GM21423 (cell line): ENCODE data around the gene KRTAP10-10.
"Not testable (repeated sequence)": the region's sequence is repeated elsewhere in the genome, so short reads cannot be mapped to it uniquely, and the experiment has no call there.

Source experiments
- ATAC-seq: cut with Tn5 transposase; IDR thresholded peaks from one replicate; pipeline ENCODE4 v1.9.1; 2021; ENCODE audit warnings: mild to moderate bottlenecking, moderate library complexity; ENCODE audit not compliant: unreplicated experiment

Gene KRTAP10-10

DNA sequence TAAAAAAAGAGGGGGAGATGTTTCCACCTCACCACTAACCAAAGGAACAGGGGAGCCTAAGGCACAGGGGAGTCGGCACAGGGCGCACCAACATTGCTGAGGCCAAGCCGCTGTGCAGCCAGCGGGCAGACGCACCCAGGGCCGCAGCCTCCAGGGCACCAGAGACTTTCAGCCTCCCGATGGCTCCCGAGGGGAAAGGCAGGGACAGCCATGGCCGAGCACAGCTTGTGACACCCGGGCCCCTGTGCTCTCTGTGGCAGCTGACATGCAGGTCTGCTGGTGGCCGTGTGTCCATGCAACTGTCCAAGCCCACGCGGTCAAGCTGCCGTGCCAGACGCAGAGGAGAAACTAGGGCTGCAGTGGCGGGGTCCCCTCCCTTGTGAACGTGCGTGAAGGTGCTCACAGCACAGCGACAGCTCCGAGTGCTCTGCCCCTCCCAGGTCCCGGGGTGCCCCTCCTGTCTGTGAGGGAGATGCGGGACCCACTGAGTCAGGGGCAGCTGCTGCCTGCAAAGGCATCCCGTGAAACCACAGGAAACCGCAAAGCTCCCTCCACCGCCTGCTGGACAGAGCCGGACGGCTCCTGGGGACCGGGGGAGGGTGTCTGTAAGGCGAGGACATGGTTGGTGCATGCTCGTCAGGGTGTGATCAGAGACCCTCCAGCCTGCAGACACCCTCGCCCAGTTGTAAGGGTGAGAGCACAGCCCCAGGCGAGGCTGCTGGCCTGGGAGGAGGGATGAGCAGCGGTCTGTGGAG is 11.6 kb downstream of the KRTAP10-10 start:
- ATAC-seq: no peak

- no peak for ATAC-seq
Measured at GRCh38 chr21:44649521-44650100, 12.5 kb downstream of the KRTAP10-10 start.

DNA sequence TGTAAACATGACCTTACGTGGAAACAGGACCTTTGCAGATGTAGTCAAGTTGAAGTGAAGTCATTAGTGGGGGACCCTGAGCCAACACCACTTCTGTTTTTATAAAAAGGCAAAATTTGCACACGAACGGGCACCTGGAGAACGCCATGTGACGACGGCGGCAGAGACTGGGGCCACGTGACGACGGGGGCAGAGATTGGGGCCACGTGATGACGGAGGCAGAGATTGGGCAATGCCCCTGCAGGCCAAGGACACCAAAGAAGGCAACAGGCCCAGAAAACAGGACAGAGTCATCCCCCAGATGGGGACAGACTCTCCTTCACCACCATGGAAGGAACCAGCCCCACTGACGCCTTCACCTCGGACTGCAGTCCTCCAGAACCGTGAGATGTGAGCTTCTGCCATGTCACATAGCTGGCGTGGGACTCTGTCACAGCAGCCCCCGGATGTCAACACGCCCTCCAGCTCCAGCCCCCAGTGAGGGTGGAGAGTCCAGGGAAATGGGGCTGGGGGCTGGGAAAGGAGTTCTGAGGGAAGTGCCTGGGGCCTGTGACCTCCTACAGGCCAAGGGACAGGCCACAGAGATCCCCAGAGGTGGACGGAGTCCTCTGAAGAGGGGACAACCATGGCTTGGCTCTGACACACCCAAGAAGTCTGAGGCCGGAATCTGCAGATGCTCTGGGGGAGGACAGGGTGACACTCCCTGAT is 13.3 kb downstream of the KRTAP10-10 start:
- no peak for ATAC-seq

DNA sequence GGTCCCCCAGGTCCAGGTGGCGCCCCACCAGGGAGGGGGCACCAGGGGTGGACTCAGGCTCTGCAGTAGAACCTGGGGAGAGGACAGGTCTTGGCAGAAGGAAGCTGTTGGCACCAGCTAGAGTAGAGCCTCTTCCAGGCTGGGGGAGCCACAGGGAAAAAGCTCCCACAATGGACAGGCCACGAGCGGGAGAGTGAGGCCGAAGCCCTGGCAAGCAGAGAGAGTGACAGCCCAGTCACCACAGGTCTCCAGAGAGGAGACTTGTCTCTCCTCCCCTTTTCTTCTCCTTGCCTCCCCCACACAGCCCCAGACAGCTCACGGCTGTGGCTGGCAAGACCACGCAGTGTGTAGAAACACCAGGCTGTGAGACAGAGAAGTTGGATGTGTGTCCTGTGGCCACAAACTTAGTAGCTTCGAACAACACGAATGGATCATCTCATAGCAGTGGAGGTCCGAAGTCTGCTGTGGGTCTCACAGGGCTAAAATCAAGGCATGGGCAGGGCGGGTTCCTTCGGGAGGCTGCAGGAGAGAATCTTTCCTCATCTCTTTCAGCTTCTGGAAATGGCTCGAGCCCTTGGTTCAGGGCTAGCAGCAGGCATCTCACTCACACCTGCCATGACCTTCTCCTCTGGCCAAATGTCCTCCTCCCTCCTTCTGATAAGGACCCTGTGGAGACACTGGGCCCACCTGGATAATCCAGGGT is 14.0 kb downstream of the KRTAP10-10 start:
- ATAC-seq: no peak

DNA sequence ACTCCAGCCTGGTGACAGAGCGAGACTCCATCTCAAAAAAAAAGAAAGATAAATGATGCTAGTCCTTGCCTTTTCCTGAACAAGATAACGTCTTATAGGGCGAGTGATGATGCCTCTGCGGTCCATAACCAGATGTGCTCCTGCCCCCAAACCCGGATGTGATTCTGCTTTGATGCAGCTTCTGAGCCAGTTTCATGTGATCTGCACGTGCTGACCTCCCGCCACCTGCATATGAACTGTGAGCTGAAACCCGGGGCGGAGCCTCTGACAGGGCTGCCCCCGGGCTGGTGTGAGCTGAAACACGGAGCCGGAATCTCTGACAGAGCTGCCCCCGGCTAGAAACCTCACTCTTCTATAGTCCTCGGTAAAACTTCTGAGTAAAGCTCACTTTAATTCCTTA is 16.0 kb downstream of the KRTAP10-10 start:
- no peak for ATAC-seq

GRCh38 chr21:44653656-44654575 is 16.8 kb downstream of the KRTAP10-10 start:
- no peak for ATAC-seq

GRCh38 chr21:44654576-44655175 is 17.5 kb downstream of the KRTAP10-10 start, which contains the start of gene KRTAP12-4:
Gene KRTAP12-4, minus strand, starts transcription at chr21:44654659. Its CDS starts 45 bp downstream, at chr21:44654614.
- no peak for ATAC-seq

- ATAC-seq: no peak
Measured at GRCh38 chr21:44656868-44657267, 19.7 kb downstream of the KRTAP10-10 start.

GRCh38 chr21:44657635-44658540 is 20.7 kb downstream of the KRTAP10-10 start, which contains the start of gene KRTAP12-3:
Gene KRTAP12-3, plus strand, starts transcription at chr21:44657932. Its CDS starts 48 bp downstream, at chr21:44657980.
- ATAC-seq: no peak

- ATAC-seq: no peak
Measured at GRCh38 chr21:44658541-44658910, 21.4 kb downstream of the KRTAP10-10 start.

DNA sequence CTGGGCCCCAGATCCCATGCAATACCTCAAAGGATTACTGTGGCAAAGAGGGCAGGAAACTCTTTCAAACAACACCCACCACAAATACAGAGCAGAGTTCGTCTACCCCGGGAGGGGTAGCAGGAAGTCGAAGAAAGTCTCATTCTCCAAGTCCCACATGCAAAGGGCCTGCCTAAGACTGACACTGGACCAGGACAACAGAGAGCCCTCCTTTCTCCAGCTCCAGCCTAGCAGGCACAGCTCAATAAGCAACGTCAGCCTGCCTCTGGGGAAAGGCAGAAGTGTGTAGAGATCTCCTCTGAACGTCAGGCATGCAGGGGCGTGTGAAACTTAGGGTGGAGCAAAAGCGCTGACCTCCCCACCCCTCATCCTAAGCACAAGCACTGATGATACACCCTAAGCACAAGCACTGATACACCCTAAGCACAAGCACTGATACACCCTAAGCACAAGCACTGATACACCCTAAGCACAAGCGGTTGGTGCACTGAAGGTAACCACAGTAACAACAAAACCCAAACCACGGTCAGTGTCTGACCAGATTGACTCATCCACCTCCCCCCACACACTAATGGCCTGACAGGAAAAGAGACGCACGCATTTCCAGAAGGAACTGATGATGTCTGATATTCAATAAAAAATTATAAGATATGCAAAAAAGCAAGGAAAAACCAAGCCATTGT is 21.9 kb downstream of the KRTAP10-10 start:
- no peak for ATAC-seq

- ATAC-seq: not testable (repeated sequence)
Measured at GRCh38 chr21:44661567-44661966, 24.4 kb downstream of the KRTAP10-10 start.

- ATAC-seq: no peak
Measured at GRCh38 chr21:44664691-44665090, 27.5 kb downstream of the KRTAP10-10 start.

DNA sequence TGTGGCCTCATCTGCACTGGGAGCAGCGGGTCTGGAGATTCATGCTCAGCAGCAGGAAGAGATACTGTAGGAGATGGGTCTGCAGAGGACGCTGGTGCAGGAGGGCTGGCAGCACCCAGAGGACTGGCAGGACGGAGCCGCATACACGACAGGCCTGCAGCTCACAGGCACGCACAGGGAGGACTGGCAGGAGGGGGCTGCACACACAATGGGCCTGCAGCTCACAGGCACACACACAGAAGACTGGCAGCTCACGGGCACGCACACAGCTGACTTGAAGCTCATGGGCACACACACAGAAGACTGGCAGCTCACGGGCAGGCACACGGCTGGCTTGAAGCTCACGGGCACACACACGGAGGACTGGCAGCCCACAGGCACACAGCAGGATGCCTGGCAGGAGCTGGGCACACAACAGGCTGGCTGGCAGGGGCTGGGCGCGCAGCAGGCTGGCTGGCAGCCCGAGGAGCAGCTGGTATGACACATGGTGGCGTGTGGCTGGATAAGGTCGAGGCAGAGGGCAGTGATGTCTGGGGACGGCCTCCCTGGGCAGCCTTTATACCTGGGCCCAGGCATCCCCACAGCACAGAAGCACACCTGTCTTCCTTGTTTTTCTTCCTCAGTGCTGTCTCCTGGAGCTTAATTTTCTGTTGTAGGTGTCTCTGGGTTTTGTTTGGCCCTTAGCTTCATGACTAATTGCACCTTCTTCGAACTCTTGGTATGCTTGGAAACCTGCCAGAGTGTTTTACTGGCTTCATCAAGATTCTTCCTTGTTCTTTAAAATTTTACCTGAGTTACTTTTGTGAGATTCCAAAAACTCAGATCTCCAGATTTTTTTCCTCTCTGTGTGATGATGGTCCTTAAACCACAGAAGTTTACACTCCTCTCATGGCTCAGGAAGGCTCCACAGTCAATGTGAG is 29.5 kb downstream of the KRTAP10-10 start, which contains the start of gene KRTAP12-2:
KRTAP12-2 (minus strand) TSS at position 527 of the 920 bp plus-strand sequence; CDS start at position 486, 41 bp downstream.
- no peak for ATAC-seq

- no peak for ATAC-seq
Measured at GRCh38 chr21:44667612-44668011, 30.5 kb downstream of the KRTAP10-10 start.

GRCh38 chr21:44670642-44671432 is 33.7 kb downstream of the KRTAP10-10 start:
- ATAC-seq: no peak
